Measurements from ENCODE around the gene CSTPP1.

- TF ChIP-seq CTCF (IDR thresholded peaks at IDR 0.05) (no peak), EZH2phosphoT487 (IDR thresholded peaks at IDR 0.05) (no peak)
These were observed 21.7 kb upstream of the CSTPP1 start for GRCh38 chr11:46914910-46915309.
